Urinary bladder (tissue), 4 donors: ENCODE data around the gene ARMCX6. TPM values are rescaled to one million over a fixed set of nuclear protein-coding genes. Genes with fewer than 3 reads are reported as not detected.
"Not testable (repeated sequence)": the region's sequence is repeated elsewhere in the genome, so short reads cannot be mapped to it uniquely, and the experiment has no call there.

Source experiments
- DNase-seq: peaks from one replicate; pipeline ENCODE4 v3.0.0-alpha.2; 2015; ENCODE audit errors: extremely low spot score
- H3K27ac ChIP-seq: one replicate; pipeline ENCODE4 v1.5.1; 2013; ENCODE audit warnings: low read depth, mild to moderate bottlenecking, moderate library complexity
- H3K36me3 ChIP-seq: one replicate; pipeline ENCODE4 v1.6.1; 2013; ENCODE audit warnings: mild to moderate bottlenecking, moderate library complexity; ENCODE audit not compliant: insufficient read depth
- H3K4me1 ChIP-seq: one replicate; pipeline ENCODE4 v1.6.1; 2013; ENCODE audit warnings: mild to moderate bottlenecking, moderate library complexity; ENCODE audit not compliant: insufficient read depth
- H3K4me3 ChIP-seq: one replicate; pipeline ENCODE4 v1.5.1; 2013; ENCODE audit warnings: low read depth, low read length
- WGBS: extraction: QIAGEN DNeasy Blood & Tissue Kit; methylation state at CpG from one replicate; pipeline ENCODE4 v1.1.7; 2013; 5-methylcytosine and 5-hydroxymethylcytosine counted together
- polyA plus RNA-seq: library from polyadenylated mRNA; stranded (reverse); fragments of 200-250 nt; gene quantifications from one replicate; pipeline ENCODE4 v1.2.3, GENCODE V29; 2013
- small RNA-seq: library from RNA; depleted of rRNA; stranded (forward); fragments of <200 nt; gene quantifications from one replicate; pipeline ENCODE3, GENCODE V24; 2014
- total RNA-seq: library from RNA; depleted of rRNA; stranded (reverse); fragments of >200 nt; gene quantifications from one replicate; pipeline ENCODE4 v1.2.3, GENCODE V29; 2014
- donor health status: healthy with polysubstance abuse.
- donor health status: healthy.

The ARMCX6 gene
- total and polyA plus RNA-seq, 2 donors: 35.1 to 37.5 TPM

DNA sequence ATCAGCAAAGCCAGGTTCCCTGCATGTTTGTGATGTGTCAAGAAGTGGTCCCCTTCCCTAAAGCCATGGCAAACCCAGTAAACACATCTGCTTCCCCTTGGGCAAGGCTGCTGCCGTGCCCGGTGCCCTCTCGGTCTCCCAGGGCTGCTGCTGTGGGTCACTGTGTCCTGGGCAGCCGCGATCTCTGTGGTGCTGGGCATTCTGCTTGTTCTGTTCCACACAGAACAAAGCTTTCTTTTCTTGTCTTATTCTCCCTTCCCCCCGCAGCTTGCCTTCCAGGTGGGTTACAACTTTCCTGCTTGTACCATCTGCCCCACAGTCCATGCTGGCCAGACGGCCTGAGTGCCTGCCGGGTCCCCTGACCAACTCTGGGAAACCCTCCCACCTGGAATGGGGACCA, 18.2 kb downstream of the ARMCX6 start:
- DNase-seq, H3K4me1 ChIP-seq, H3K4me3 ChIP-seq, H3K36me3 ChIP-seq, H3K27ac ChIP-seq: not testable (repeated sequence)
- 89% methylated on average over 5 of the region's 8 CpGs for WGBS

DNA sequence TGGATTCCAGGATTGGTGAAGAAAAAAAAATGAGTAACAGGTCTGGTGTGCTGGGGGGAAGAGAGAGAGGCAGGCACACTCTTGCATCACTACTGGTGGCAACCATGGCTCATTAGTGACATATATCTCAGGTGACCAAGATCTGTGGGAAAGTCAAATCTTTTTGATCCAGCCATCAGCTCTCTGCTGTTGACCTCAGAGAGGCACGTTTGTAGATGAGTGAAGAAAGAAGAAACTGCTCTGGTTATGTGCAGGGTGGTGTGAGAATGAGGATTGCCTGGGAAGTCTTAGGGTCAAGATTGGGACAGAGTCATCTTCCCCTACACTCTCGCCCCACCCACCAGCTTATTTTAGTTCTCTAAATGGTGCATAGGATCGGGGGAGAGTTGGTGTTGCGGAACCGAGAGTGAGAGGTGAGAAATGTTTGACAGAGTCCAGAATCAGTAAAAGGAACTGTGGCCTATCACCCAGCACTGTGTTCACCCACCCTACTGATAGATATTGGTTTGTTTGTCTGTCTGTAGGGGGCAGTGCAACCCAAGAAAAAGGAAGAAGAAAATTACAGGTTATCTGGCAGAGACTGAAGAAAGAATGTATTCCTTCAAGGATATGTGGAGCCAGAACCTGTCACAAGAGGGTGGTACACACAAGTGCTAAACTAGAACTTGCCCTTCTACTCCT, 21.9 kb downstream of the ARMCX6 start:
- 5% methylated on average over 5 of the region's 5 CpGs for WGBS
- H3K27ac ChIP-seq: no peak overlapping the region
- H3K4me3 ChIP-seq: no peak overlapping the region
- no peaks in the 10 kb centered on the region for H3K36me3 ChIP-seq
- DNase-seq: peak; percentile 20
- no peaks in the 10 kb centered on the region for H3K4me1 ChIP-seq

Small RNA genes lying within 50 kb of the gene (small RNA-seq; reads per million reads assigned to genes)
- not detected for gene RNU6-30P

Other genes with a start within 250 kb of the ARMCX6 start
- gene BTK, start 231.8 kb downstream of the ARMCX6 start, total RNA-seq: 7.6 TPM
- 3.9 TPM for gene BTK, start 231.8 kb downstream of the ARMCX6 start, polyA plus RNA-seq
- gene RPL36A, start 227.0 kb downstream of the ARMCX6 start, total RNA-seq: 808 TPM
- gene RPL36A, start 227.0 kb downstream of the ARMCX6 start, polyA plus RNA-seq: 1,560 TPM
- gene GLA, start 210.1 kb downstream of the ARMCX6 start, total RNA-seq: 21.3 TPM
- gene GLA, start 210.1 kb downstream of the ARMCX6 start, polyA plus RNA-seq: 21.3 TPM
- 60.4 TPM for gene HNRNPH2, start 209.8 kb downstream of the ARMCX6 start, total RNA-seq
- 86.2 TPM for gene HNRNPH2, start 209.8 kb downstream of the ARMCX6 start, polyA plus RNA-seq
- gene ARMCX4, start 132.5 kb downstream of the ARMCX6 start, total RNA-seq: 28.0 TPM
- gene ARMCX4, start 132.5 kb downstream of the ARMCX6 start, polyA plus RNA-seq: 11.5 TPM
- 71.3 TPM for gene ARMCX1, start 67.5 kb downstream of the ARMCX6 start, total RNA-seq
- 33.8 TPM for gene ARMCX1, start 67.5 kb downstream of the ARMCX6 start, polyA plus RNA-seq
- 111 TPM for gene ARMCX3, start 5.2 kb upstream of the ARMCX6 start, total RNA-seq
- 54.0 TPM for gene ARMCX3, start 5.2 kb upstream of the ARMCX6 start, polyA plus RNA-seq
- gene ARMCX2, start 41.9 kb upstream of the ARMCX6 start, total RNA-seq: 76.9 TPM
- gene ARMCX2, start 41.9 kb upstream of the ARMCX6 start, polyA plus RNA-seq: 42.8 TPM